NCI-H1694 treated with DMSO at 0.1 percent for 48 hours (cell line): Measurements from ENCODE around the gene SPRR2A.
"Not testable (repeated sequence)": the region's sequence is repeated elsewhere in the genome, so short reads cannot be mapped to it uniquely, and the experiment has no call there.

Source experiments
- DNase-seq: peaks from one replicate; lab custom pipeline; 2025; lab: John Stamatoyannopoulos, UW

Gene SPRR2A

GRCh38 chr1:153024413-153024812, 32.9 kb downstream of the SPRR2A start:
- no peak for DNase-seq

- no peak for DNase-seq
Observed at GRCh38 chr1:153023109-153023508, 34.2 kb downstream of the SPRR2A start.

- not testable (repeated sequence) for DNase-seq
Observed at GRCh38 chr1:153022340-153022739, 35.0 kb downstream of the SPRR2A start.

- not testable (repeated sequence) for DNase-seq
Observed at GRCh38 chr1:153021829-153022228, 35.5 kb downstream of the SPRR2A start.

GRCh38 chr1:153011235-153011758, 46.0 kb downstream of the SPRR2A start:
- DNase-seq = not testable (repeated sequence)
